Osteoblast (primary cell): ENCODE measurements around the gene BASP1. TPM values are rescaled to one million over a fixed set of nuclear protein-coding genes. Genes with fewer than 3 reads are reported as not detected.

Experiments used
- DNase-seq: peaks from one replicate; pipeline ENCODE4 v3.0.0; 2011; ENCODE audit warnings: low spot score, mixed read lengths; ENCODE audit not compliant: insufficient read length; ENCODE audit errors: missing footprints
- H2AFZ ChIP-seq: 2 replicates; pipeline ENCODE4 v1.6.0; 2011; ENCODE audit warnings: mild to moderate bottlenecking, low read length
- H3K27ac ChIP-seq: 2 replicates; pipeline ENCODE4 v1.5.1; 2011; ENCODE audit warnings: mild to moderate bottlenecking, low read depth, low read length, moderate library complexity
- H3K27me3 ChIP-seq: 2 replicates; pipeline ENCODE4 v1.6.0; 2012; ENCODE audit warnings: mild to moderate bottlenecking, control low read depth, inconsistent platforms, low read length, moderate library complexity; ENCODE audit not compliant: insufficient read depth
- H3K36me3 ChIP-seq: 2 replicates; pipeline ENCODE4 v1.5.1; 2011; ENCODE audit warnings: mild to moderate bottlenecking, low read length, control low read depth, moderate library complexity; ENCODE audit not compliant: insufficient read depth
- H3K4me1 ChIP-seq: 2 replicates; pipeline ENCODE4 v1.5.1; 2011; ENCODE audit warnings: mild to moderate bottlenecking, low read length, control low read depth, moderate library complexity; ENCODE audit not compliant: insufficient read depth
- H3K4me2 ChIP-seq: 2 replicates; pipeline ENCODE4 v1.6.0; 2011; ENCODE audit warnings: mild to moderate bottlenecking, low read length; ENCODE audit not compliant: insufficient read depth
- H3K4me3 ChIP-seq: fragments of 200-600 bp; sonication (generic); 3 replicates; pipeline ENCODE4 v1.5.1; 2012; ENCODE audit warnings: mild to moderate bottlenecking, low read length, inconsistent platforms; ENCODE audit not compliant: insufficient read depth
- H3K79me2 ChIP-seq: 2 replicates; pipeline ENCODE4 v1.6.0; 2012; ENCODE audit warnings: mild to moderate bottlenecking, low read length, control low read depth, inconsistent platforms; ENCODE audit not compliant: insufficient read depth
- H3K9me3 ChIP-seq: 2 replicates; pipeline ENCODE4 v1.5.1; 2011; ENCODE audit warnings: low read depth, low read length, control low read depth
- H4K20me1 ChIP-seq: 2 replicates; pipeline ENCODE4 v1.6.0; 2012; ENCODE audit warnings: mild to moderate bottlenecking, low read length, control low read depth; ENCODE audit not compliant: insufficient read depth
- total RNA-seq: library from RNA; depleted of rRNA; stranded (reverse); fragments of >200 nt; gene quantifications from 2 replicates; pipeline ENCODE4 v1.2.3, GENCODE V29; 2012
- TF ChIP-seq, protein P1 (sequence below): IDR thresholded peaks from 2 replicates; pipeline ENCODE4 v1.5.1; 2011; ENCODE audit warnings: mild to moderate bottlenecking, low read depth, low read length, moderate library complexity; ENCODE audit errors: extremely low read depth

BASP1 gene
- total RNA-seq, 1 donor: 242 TPM

DNA sequence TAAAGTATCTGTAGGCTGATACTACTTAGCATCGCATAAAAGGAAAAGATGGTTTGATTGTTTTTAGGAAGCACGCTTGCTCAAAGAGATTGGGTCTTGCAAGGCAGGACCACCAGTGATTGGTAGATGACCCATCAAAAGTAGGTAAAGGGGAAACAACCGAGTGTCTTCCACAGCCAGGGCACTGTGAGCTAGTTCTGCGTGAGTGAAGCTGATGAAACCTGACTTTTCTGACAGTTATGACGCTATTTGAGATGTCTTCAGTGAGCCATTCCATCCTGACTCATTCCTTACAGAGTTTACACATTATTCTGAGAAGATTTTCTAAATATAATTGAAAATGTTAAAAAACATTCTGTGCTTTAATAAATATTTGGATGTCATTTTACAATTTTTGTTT is 49.7 kb downstream of the BASP1 start:
- Histone ChIP-seq H3K4me1 (no peaks in the 10 kb centered on the region), H3K79me2 (peaks cover 97% of the 10 kb centered on the region), H3K4me2 (no peak overlapping the region), H3K9me3 (no peaks in the 10 kb centered on the region), H3K36me3 (no peaks in the 10 kb centered on the region), H3K27ac (no peak overlapping the region), H3K27me3 (no peaks in the 10 kb centered on the region), H4K20me1 (peaks cover 65% of the 10 kb centered on the region), H3K4me3 (no peak overlapping the region), H2AFZ (no peak overlapping the region)
- no peak for DNase-seq
- TF ChIP-seq, protein P1, sequence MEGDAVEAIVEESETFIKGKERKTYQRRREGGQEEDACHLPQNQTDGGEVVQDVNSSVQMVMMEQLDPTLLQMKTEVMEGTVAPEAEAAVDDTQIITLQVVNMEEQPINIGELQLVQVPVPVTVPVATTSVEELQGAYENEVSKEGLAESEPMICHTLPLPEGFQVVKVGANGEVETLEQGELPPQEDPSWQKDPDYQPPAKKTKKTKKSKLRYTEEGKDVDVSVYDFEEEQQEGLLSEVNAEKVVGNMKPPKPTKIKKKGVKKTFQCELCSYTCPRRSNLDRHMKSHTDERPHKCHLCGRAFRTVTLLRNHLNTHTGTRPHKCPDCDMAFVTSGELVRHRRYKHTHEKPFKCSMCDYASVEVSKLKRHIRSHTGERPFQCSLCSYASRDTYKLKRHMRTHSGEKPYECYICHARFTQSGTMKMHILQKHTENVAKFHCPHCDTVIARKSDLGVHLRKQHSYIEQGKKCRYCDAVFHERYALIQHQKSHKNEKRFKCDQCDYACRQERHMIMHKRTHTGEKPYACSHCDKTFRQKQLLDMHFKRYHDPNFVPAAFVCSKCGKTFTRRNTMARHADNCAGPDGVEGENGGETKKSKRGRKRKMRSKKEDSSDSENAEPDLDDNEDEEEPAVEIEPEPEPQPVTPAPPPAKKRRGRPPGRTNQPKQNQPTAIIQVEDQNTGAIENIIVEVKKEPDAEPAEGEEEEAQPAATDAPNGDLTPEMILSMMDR: no peak

GRCh38 chr5:17269201-17269600 is 51.8 kb downstream of the BASP1 start:
- TF ChIP-seq, protein P1: no peak
- Histone ChIP-seq H3K27ac (no peak overlapping the region), H3K36me3 (no peaks in the 10 kb centered on the region), H4K20me1 (peaks cover 74% of the 10 kb centered on the region), H3K4me2 (no peak overlapping the region), H3K4me1 (no peaks in the 10 kb centered on the region), H3K9me3 (no peaks in the 10 kb centered on the region), H2AFZ (no peak overlapping the region), H3K4me3 (no peak overlapping the region), H3K79me2 (peaks cover 97% of the 10 kb centered on the region), H3K27me3 (no peaks in the 10 kb centered on the region)
- DNase-seq: no peak

DNA sequence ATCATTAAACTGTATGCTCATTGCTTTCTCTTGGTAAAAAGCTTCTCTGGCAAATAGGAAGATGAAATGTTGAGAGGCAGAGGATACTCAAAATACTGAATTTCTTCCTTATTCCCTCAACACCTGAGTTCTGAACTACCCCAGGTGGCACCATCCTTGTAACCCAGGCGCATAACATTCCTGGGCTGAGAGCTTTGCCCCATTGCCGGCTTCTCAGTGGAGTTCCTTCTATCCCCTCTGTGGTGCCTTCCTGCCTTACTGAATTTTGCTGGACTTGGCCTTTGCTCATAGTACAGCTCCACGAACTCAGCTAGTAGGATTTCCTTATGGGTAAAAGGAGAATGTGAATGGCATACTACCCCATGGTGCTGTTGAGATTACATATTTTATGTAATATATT is 54.7 kb downstream of the BASP1 start:
- TF ChIP-seq, protein P1: no peak
- Histone ChIP-seq H2AFZ (no peak overlapping the region), H3K4me1 (no peaks in the 10 kb centered on the region), H3K4me2 (no peak overlapping the region), H3K27ac (no peak overlapping the region), H3K9me3 (no peaks in the 10 kb centered on the region), H3K27me3 (no peaks in the 10 kb centered on the region), H4K20me1 (peaks cover 58% of the 10 kb centered on the region), H3K79me2 (peaks cover 81% of the 10 kb centered on the region), H3K4me3 (no peak overlapping the region), H3K36me3 (peaks cover 11% of the 10 kb centered on the region)
- DNase-seq: no peak

GRCh38 chr5:17275289-17276158 is 58.1 kb downstream of the BASP1 start:
- Histone ChIP-seq H3K9me3 (no peaks in the 10 kb centered on the region), H3K4me1 (no peaks in the 10 kb centered on the region), H3K4me2 (no peak overlapping the region), H3K4me3 (no peak overlapping the region), H3K36me3 (peaks cover 18% of the 10 kb centered on the region), H3K27ac (no peak overlapping the region), H3K79me2 (peaks cover 49% of the 10 kb centered on the region), H2AFZ (no peak overlapping the region), H4K20me1 (peaks cover 47% of the 10 kb centered on the region), H3K27me3 (no peaks in the 10 kb centered on the region)
- TF ChIP-seq, protein P1: no peak
- DNase-seq: no peak
